GM12801 (cell line): ENCODE measurements around the gene NR2E3.

Source experiments
- CTCF ChIP-seq: IDR thresholded peaks from one replicate; pipeline ENCODE4 v1.5.1; 2011; ENCODE audit warnings: control low read depth; ENCODE audit not compliant: insufficient read length; ENCODE audit errors: extremely low read depth

The NR2E3 gene

GRCh38 chr15:71792521-71792920, 17.8 kb upstream of the NR2E3 start:
- TF ChIP-seq CTCF = no peak

- no peak for TF ChIP-seq CTCF
Measured at GRCh38 chr15:71798641-71799040, 11.7 kb upstream of the NR2E3 start.

- TF ChIP-seq CTCF = no peak
Measured at GRCh38 chr15:71800190-71800589, 10.2 kb upstream of the NR2E3 start.

GRCh38 chr15:71800835-71801745, 9.3 kb upstream of the NR2E3 start:
- TF ChIP-seq CTCF = no peak

- no peak for TF ChIP-seq CTCF
Measured at GRCh38 chr15:71801935-71802655, 8.3 kb upstream of the NR2E3 start.

- TF ChIP-seq CTCF = no peak
Measured at GRCh38 chr15:71802770-71803169, 7.6 kb upstream of the NR2E3 start.

GRCh38 chr15:71804226-71804625, 6.1 kb upstream of the NR2E3 start:
- TF ChIP-seq CTCF = no peak
